SK-N-SH (cell line): ENCODE measurements around the gene SAT1. TPM values are rescaled to one million over a fixed set of nuclear protein-coding genes. Genes with fewer than 3 reads are reported as not detected.

Source experiments
- CTCF ChIA-PET: fragments of 300-600, 350-600 bp; formaldehyde crosslinking; extraction: SDS; loops from one replicate; lab custom pipeline; 2021; lab: Yijun Ruan, JAX
- POLR2A ChIA-PET: fragments of 350-600 bp; sonication (Branson Sonifier 250); formaldehyde crosslinking; extraction: SDS; loops from one replicate; lab custom pipeline; 2020; ENCODE audit warnings: antibody characterized with exemption, inconsistent platforms; lab: Yijun Ruan, JAX
- DNase-seq: peaks from one replicate; pipeline ENCODE4 v3.0.0; 2012
- H2AFZ ChIP-seq: fragments of 200-600 bp; sonication (generic); 2 replicates; pipeline ENCODE4 v1.8.1; 2016; ENCODE audit warnings: antibody characterized with exemption, mild to moderate bottlenecking, low read depth
- H3F3A ChIP-seq: fragments of 200-600 bp; sonication (generic); replicated peaks from 2 replicates; pipeline ENCODE3; 2016; ENCODE audit warnings: antibody characterized with exemption, mild to moderate bottlenecking; ENCODE audit not compliant: insufficient read depth
- H3K27ac ChIP-seq, 2 experiments: fragments of 200-500 bp in 1 of 2; fragments of 200-600 bp in 1 of 2; sonication (Bioruptor generic) in 1 of 2; sonication (generic), shearing (Covaris generic) in 1 of 2; 2 replicates each; pipeline versions ENCODE4 v1.5.1 to v1.6.1; 2014 to 2016; ENCODE audit warnings: low read depth in 2 of 2, inconsistent platforms in 1 of 2, low read length in 1 of 2, mild to moderate bottlenecking in 1 of 2, mixed read lengths in 1 of 2
- H3K27me3 ChIP-seq: fragments of 200-600 bp; sonication (generic), shearing (Covaris generic); 2 replicates; pipeline ENCODE4 v1.6.1; 2016; ENCODE audit warnings: mixed run types; ENCODE audit not compliant: insufficient read depth
- H3K36me3 ChIP-seq, 2 experiments: fragments of 200-500 bp in 1 of 2; fragments of 200-600 bp in 1 of 2; sonication (Bioruptor generic) in 1 of 2; sonication (generic) in 1 of 2; replicated peaks in 1 of 2; 2 replicates each; pipeline versions ENCODE3 to v1.5.1; 2014 to 2016; ENCODE audit warnings: low read length in 1 of 2, mild to moderate bottlenecking in 1 of 2; ENCODE audit not compliant: insufficient read depth in 2 of 2, control insufficient read depth in 1 of 2
- H3K4me1 ChIP-seq, 2 experiments: fragments of 200-500 bp in 1 of 2; fragments of 200-600 bp in 1 of 2; sonication (Bioruptor generic) in 1 of 2; sonication (generic), shearing (Covaris generic) in 1 of 2; 2 replicates each; pipeline versions ENCODE4 v1.5.1 to v1.6.1; 2014 to 2016; ENCODE audit warnings: low read depth in 1 of 2, low read length in 1 of 2, mixed run types in 1 of 2; ENCODE audit not compliant: insufficient read depth in 2 of 2, control insufficient read depth in 1 of 2
- H3K4me2 ChIP-seq: fragments of 200-600 bp; sonication (generic), shearing (Covaris generic); 2 replicates; pipeline ENCODE4 v1.6.1; 2017; ENCODE audit warnings: mixed run types
- H3K4me3 ChIP-seq, 2 experiments: fragments of 200-500 bp in 1 of 2; fragments of 200-600 bp in 1 of 2; sonication (Bioruptor generic) in 1 of 2; sonication (generic), shearing (Covaris generic) in 1 of 2; 2 replicates each; pipeline versions ENCODE4 v1.5.1 to v1.8.1; 2014 to 2016; ENCODE audit warnings: low read depth in 2 of 2, inconsistent platforms in 1 of 2, low read length in 1 of 2, mild to moderate bottlenecking in 1 of 2, mixed read lengths in 1 of 2, moderate library complexity in 1 of 2
- H3K79me2 ChIP-seq: fragments of 200-600 bp; sonication (generic); 2 replicates; pipeline ENCODE4 v1.8.1; 2017; ENCODE audit warnings: mild to moderate bottlenecking; ENCODE audit not compliant: insufficient read depth
- H3K9ac ChIP-seq: fragments of 200-600 bp; sonication (generic); 2 replicates; pipeline ENCODE4 v1.6.1; 2017; ENCODE audit warnings: mixed run types
- H3K9me2 ChIP-seq: fragments of 200-600 bp; sonication (generic); 2 replicates; pipeline ENCODE4 v1.6.1; 2017; ENCODE audit warnings: mixed run types
- H3K9me3 ChIP-seq: fragments of 200-600 bp; sonication (generic); 2 replicates; pipeline ENCODE4 v1.6.1; 2017; ENCODE audit warnings: mixed run types, mild to moderate bottlenecking, moderate library complexity
- H4K20me1 ChIP-seq: fragments of 200-600 bp; sonication (generic); 2 replicates; pipeline ENCODE4 v1.6.1; 2017; ENCODE audit warnings: mild to moderate bottlenecking, mixed run types; ENCODE audit not compliant: insufficient read depth
- CHD2 ChIP-seq: fragments of 150-350 bp; IDR thresholded peaks from 2 replicates; pipeline ENCODE4 v1.6.1; 2018; ENCODE audit warnings: low read length; ENCODE audit not compliant: partially characterized antibody
- EP300 ChIP-seq, 2 experiments: IDR thresholded peaks; 2 replicates each; pipeline versions ENCODE4 v1.4.0 to v1.6.1; 2012; ENCODE audit warnings: borderline replicate concordance in 1 of 2, low read depth in 1 of 2, low read length in 1 of 2
- FOXM1 ChIP-seq: IDR thresholded peaks from 2 replicates; pipeline ENCODE4 v1.4.0; 2012; ENCODE audit warnings: low read depth, mild to moderate bottlenecking
- GATA2 ChIP-seq: sonication (generic); formaldehyde crosslinking; IDR thresholded peaks from 2 replicates; pipeline ENCODE4 v1.5.0; 2020; ENCODE audit warnings: mild to moderate bottlenecking, missing genetic modification reagents
- JUND ChIP-seq: IDR thresholded peaks from 2 replicates; pipeline ENCODE4 v1.4.0; 2012
- MEF2A ChIP-seq: IDR thresholded peaks from 2 replicates; pipeline ENCODE4 v1.4.0; 2012; ENCODE audit warnings: low read depth, borderline replicate concordance
- PBX3 ChIP-seq: IDR thresholded peaks from 2 replicates; pipeline ENCODE4; 2012
- POLR2AphosphoS5 ChIP-seq: IDR thresholded peaks from 2 replicates; pipeline ENCODE4 v1.6.1; 2012; ENCODE audit warnings: low read depth, low read length
- RCOR1 ChIP-seq: fragments of 150-350 bp; IDR thresholded peaks from 2 replicates; pipeline ENCODE4 v1.6.1; 2017; ENCODE audit warnings: antibody characterized with exemption, low read length
- SIN3A ChIP-seq: IDR thresholded peaks from 2 replicates; pipeline ENCODE4 v1.6.1; 2012; ENCODE audit warnings: low read depth, mild to moderate bottlenecking, low read length, moderate library complexity, borderline replicate concordance
- TAF1 ChIP-seq: IDR thresholded peaks from 2 replicates; pipeline ENCODE4 v1.6.1; 2012; ENCODE audit warnings: low read depth, mild to moderate bottlenecking, low read length, moderate library complexity, borderline replicate concordance
- WGBS: methylation state at CpG from one replicate; pipeline ENCODE4 v1.1.6; 2017; ENCODE audit warnings: low lambda C conversion rate; 5-methylcytosine and 5-hydroxymethylcytosine counted together
- polyA plus RNA-seq, 3 experiments: library from polyadenylated mRNA; depleted of rRNA; stranded (reverse); fragments of >200 nt; gene quantifications; 2 replicates each; pipeline ENCODE4 v1.2.3, GENCODE V29; 2012
- TF ChIP-seq, protein P1 (sequence below): fragments of 150-350 bp; IDR thresholded peaks from 2 replicates; pipeline ENCODE4 v1.6.1; 2016; ENCODE audit warnings: mild to moderate bottlenecking, low read depth, low read length
- TF ChIP-seq, protein P2 (sequence below): IDR thresholded peaks from 2 replicates; pipeline ENCODE4 v1.4.0; 2012; ENCODE audit warnings: low read depth, borderline replicate concordance
- TF ChIP-seq, protein P3 (sequence below): fragments of 150-350 bp; IDR thresholded peaks from 2 replicates; pipeline ENCODE4 v1.6.1; 2017; ENCODE audit warnings: antibody characterized with exemption, low read length, low read depth, borderline replicate concordance
- TF ChIP-seq, protein P4 (sequence below): IDR thresholded peaks from 2 replicates; pipeline ENCODE4 v1.4.0; 2012; ENCODE audit warnings: low read depth, borderline replicate concordance

The SAT1 gene
- polyA plus RNA-seq, 1 of the 3 experiments (the other 2 are of a cell fraction) = 131 TPM

DNA sequence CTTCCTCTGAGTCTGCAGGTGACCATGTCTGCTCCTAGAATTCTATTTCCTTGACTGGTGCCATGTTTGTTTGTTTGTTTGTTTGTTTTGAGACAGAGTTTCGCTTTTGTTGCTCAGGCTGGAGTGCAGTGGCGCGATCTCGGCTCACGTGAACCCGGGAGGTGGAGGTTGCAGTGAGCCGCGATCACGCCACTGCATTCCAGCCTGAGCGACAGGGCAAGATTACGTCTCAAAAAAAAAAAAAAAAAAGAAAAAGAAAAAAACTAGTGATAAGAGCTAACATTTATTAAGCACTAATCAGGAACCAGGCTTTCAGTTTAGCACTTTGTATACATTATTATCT is 7.2 kb downstream of the SAT1 start:
- Histone ChIP-seq H3K36me3 (peaks cover 0 to 6% of the 10 kb centered on the region in 2 experiments), H3K9me2 (no peaks in the 10 kb centered on the region), H3F3A (peaks cover 7% of the 10 kb centered on the region), H3K4me1 (no peaks in the 10 kb centered on the region), H3K79me2 (no peaks in the 10 kb centered on the region), H3K9me3 (no peaks in the 10 kb centered on the region), H3K4me2 (no peak overlapping the region), H3K4me3 (no peak overlapping the region), H2AFZ (no peak overlapping the region), H3K27me3 (peaks cover 4% of the 10 kb centered on the region; the same call in 1 of the 2 replicates), H4K20me1 (0 out of 2 replicates have a peak, but pooled peaks cover under 1% of the 10 kb centered on the region), H3K27ac (no peak overlapping the region), H3K9ac (no peak overlapping the region)
- CTCF ChIA-PET = interaction anchor here (2.1 kb wide), 1 partner anchor 112 kb away, joined by 10 read pairs; no protein-coding TSS in a partner anchor
- DNase-seq = no peak
- TF ChIP-seq EP300 (IDR thresholded peaks at IDR 0.05; ENCODE audit: borderline replicate concordance in 1 of 2, low read depth in 1 of 2, low read length in 1 of 2) (no peak), CHD2 (no peak), POLR2AphosphoS5 (no peak), PBX3 (no peak), TAF1 (no peak), JUND (no peak), RCOR1 (no peak), FOXM1 (no peak), MEF2A (no peak), SIN3A (no peak), GATA2 (no peak)
- TF ChIP-seq, protein P1, sequence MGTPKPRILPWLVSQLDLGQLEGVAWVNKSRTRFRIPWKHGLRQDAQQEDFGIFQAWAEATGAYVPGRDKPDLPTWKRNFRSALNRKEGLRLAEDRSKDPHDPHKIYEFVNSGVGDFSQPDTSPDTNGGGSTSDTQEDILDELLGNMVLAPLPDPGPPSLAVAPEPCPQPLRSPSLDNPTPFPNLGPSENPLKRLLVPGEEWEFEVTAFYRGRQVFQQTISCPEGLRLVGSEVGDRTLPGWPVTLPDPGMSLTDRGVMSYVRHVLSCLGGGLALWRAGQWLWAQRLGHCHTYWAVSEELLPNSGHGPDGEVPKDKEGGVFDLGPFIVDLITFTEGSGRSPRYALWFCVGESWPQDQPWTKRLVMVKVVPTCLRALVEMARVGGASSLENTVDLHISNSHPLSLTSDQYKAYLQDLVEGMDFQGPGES = no peak
- TF ChIP-seq, protein P2, sequence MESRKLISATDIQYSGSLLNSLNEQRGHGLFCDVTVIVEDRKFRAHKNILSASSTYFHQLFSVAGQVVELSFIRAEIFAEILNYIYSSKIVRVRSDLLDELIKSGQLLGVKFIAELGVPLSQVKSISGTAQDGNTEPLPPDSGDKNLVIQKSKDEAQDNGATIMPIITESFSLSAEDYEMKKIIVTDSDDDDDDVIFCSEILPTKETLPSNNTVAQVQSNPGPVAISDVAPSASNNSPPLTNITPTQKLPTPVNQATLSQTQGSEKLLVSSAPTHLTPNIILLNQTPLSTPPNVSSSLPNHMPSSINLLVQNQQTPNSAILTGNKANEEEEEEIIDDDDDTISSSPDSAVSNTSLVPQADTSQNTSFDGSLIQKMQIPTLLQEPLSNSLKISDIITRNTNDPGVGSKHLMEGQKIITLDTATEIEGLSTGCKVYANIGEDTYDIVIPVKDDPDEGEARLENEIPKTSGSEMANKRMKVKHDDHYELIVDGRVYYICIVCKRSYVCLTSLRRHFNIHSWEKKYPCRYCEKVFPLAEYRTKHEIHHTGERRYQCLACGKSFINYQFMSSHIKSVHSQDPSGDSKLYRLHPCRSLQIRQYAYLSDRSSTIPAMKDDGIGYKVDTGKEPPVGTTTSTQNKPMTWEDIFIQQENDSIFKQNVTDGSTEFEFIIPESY = no peak
- TF ChIP-seq, protein P3, sequence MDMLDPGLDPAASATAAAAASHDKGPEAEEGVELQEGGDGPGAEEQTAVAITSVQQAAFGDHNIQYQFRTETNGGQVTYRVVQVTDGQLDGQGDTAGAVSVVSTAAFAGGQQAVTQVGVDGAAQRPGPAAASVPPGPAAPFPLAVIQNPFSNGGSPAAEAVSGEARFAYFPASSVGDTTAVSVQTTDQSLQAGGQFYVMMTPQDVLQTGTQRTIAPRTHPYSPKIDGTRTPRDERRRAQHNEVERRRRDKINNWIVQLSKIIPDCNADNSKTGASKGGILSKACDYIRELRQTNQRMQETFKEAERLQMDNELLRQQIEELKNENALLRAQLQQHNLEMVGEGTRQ = no peak
- TF ChIP-seq, protein P4, sequence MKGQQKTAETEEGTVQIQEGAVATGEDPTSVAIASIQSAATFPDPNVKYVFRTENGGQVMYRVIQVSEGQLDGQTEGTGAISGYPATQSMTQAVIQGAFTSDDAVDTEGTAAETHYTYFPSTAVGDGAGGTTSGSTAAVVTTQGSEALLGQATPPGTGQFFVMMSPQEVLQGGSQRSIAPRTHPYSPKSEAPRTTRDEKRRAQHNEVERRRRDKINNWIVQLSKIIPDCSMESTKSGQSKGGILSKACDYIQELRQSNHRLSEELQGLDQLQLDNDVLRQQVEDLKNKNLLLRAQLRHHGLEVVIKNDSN = no peak
- POLR2A ChIA-PET = no interaction called here
- WGBS = 65% methylated on average over 11 of the region's 11 CpGs
